KG1 (cell line): ENCODE measurements around the gene CARS1.

Experiments used
- DNase-seq: peaks from one replicate; lab custom pipeline; 2025; lab: John Stamatoyannopoulos, UW

The CARS1 gene

GRCh38 chr11:3037040-3037944 is 19.9 kb downstream of the CARS1 start:
- no peak for DNase-seq

GRCh38 chr11:3036419-3036818 is 20.8 kb downstream of the CARS1 start:
- DNase-seq = no peak

GRCh38 chr11:3035333-3035732 is 21.9 kb downstream of the CARS1 start:
- DNase-seq = no peak

- DNase-seq = no peak
These were observed 26.7 kb downstream of the CARS1 start for GRCh38 chr11:3030289-3031070.

GRCh38 chr11:3028813-3029212 is 28.4 kb downstream of the CARS1 start:
- DNase-seq = no peak

GRCh38 chr11:3026803-3027202 is 30.4 kb downstream of the CARS1 start:
- no peak for DNase-seq

- DNase-seq = no peak
These were observed 34.2 kb downstream of the CARS1 start for GRCh38 chr11:3022982-3023381.

GRCh38 chr11:3022300-3022967 is 34.8 kb downstream of the CARS1 start:
- no peak for DNase-seq

- DNase-seq = no peak
These were observed 36.1 kb downstream of the CARS1 start for GRCh38 chr11:3021125-3021524.

GRCh38 chr11:3020011-3020410 is 37.2 kb downstream of the CARS1 start:
- no peak for DNase-seq

- no peak for DNase-seq
These were observed 38.6 kb downstream of the CARS1 start for GRCh38 chr11:3018596-3018995.

- no peak for DNase-seq
These were observed 40.4 kb downstream of the CARS1 start for GRCh38 chr11:3016861-3017260.

GRCh38 chr11:3015796-3016195 is 41.4 kb downstream of the CARS1 start:
- DNase-seq = no peak

GRCh38 chr11:3014943-3015342 is 42.3 kb downstream of the CARS1 start:
- DNase-seq = no peak

- no peak for DNase-seq
These were observed 42.9 kb downstream of the CARS1 start for GRCh38 chr11:3014057-3014938.

GRCh38 chr11:3011891-3012885 is 45.0 kb downstream of the CARS1 start:
- DNase-seq = no peak

GRCh38 chr11:3010521-3011275 is 46.5 kb downstream of the CARS1 start:
- DNase-seq = no peak

- DNase-seq = no peak
These were observed 47.2 kb downstream of the CARS1 start for GRCh38 chr11:3010004-3010403.

- DNase-seq = no peak
These were observed 47.7 kb downstream of the CARS1 start for GRCh38 chr11:3009481-3009880.
